ENCODE results near the gene AGPS.

AGPS gene

GRCh38 chr2:177589186-177589585 is 196.6 kb downstream of the AGPS start:
- no peak for DNase-seq (ENCODE audit: low spot score)

- no peak for DNase-seq (ENCODE audit: low spot score)
Observed at GRCh38 chr2:177592397-177592796, 199.8 kb downstream of the AGPS start.

GRCh38 chr2:177592945-177593344 is 200.4 kb downstream of the AGPS start:
- DNase-seq (ENCODE audit: low spot score), result no peak

- DNase-seq (ENCODE audit: low spot score), result no peak
Observed at GRCh38 chr2:177593402-177593801, 200.8 kb downstream of the AGPS start.
